GM12801 (cell line): ENCODE measurements around the gene ANKRD17.

Experiments
- TF ChIP-seq, protein P1 (sequence below): IDR thresholded peaks from one replicate; pipeline ENCODE4 v1.5.1; 2011; ENCODE audit warnings: control low read depth; ENCODE audit not compliant: insufficient read length; ENCODE audit errors: extremely low read depth

The ANKRD17 gene

DNA sequence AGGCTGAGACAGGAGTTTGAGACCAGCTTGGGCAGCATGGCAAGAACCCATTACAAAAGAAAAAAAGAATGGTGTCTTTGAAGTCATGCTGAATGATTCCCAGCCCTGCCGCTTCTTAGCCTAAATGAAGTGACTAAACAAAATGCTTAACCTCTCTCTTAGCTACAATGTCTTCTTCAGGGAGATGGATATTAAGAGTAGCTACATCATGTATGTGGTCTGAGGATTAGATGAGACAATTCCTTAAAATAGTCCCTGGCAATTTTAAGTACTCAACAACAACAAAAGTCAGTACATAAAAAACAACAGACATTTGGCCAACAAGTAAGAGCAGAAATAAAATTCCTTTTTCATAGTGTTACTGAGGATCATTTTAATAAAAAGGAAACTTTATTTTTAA lies 124.8 kb downstream of the ANKRD17 start:
- TF ChIP-seq, protein P1, sequence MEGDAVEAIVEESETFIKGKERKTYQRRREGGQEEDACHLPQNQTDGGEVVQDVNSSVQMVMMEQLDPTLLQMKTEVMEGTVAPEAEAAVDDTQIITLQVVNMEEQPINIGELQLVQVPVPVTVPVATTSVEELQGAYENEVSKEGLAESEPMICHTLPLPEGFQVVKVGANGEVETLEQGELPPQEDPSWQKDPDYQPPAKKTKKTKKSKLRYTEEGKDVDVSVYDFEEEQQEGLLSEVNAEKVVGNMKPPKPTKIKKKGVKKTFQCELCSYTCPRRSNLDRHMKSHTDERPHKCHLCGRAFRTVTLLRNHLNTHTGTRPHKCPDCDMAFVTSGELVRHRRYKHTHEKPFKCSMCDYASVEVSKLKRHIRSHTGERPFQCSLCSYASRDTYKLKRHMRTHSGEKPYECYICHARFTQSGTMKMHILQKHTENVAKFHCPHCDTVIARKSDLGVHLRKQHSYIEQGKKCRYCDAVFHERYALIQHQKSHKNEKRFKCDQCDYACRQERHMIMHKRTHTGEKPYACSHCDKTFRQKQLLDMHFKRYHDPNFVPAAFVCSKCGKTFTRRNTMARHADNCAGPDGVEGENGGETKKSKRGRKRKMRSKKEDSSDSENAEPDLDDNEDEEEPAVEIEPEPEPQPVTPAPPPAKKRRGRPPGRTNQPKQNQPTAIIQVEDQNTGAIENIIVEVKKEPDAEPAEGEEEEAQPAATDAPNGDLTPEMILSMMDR: no peak

DNA sequence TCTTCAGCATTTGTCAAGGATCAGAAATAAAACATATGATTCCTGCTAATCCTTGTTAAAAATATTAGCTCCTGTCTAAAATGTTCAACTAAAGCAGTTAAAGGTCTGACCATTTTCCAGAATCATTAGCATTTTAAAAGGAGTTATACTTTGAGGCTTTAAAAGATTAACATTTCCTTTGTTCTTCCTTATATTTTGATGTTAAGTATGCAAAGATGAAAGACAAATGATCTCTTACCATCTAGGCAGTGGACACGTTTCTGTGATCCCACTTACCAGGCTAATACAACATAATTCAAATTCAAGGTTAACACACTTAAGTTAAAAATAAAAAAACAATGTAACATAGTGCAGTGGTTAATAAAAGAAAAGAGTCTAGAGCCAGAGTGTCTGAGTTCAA lies 127.3 kb downstream of the ANKRD17 start:
- TF ChIP-seq, protein P1: no peak

DNA sequence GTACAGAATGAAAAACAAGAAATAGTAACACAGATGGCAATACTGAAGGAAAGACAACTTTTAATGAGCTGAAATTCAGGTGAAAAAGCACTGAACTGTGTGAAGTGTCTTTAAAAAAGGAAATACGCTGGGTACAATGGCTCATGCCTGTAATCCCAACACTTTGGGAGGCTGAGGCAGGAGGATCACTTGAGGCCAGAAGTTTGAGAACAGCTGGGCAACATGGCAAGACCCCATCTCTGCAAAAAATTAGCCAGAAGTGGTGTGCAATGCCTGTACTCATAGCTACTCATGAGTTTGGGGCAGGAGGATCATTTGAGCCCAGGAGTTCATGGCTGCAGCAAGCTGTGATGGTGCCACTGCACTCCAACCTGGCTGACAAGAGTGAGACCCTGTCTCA lies 129.3 kb downstream of the ANKRD17 start:
- TF ChIP-seq, protein P1: no peak

DNA sequence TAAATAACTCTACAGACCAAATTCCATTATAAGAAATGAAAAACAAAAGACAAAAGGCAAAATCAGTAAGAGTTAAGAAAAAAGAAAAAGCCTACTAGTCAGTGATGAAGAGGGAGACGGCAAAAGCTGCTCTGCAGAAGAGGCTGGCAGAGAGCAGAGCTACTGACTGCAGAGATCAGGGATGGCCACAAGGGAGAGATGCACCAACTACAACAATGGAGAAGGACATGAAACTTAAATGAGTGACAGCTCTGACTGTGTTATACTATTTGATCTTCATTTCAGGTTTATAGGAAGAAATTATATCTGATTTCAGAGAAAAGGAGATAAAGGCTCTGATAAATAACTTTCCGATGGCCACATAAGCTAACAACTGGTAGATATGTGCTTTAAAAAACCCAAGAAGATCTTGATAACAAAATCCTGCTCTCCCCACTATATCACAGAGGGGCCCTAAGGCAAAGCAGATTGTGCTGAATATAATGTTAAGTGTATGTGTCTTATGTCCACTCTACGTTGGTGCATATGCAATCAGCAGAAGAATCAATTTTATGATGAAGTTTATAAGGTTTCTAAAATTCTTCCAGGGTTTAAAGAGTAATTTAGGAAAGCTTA lies 130.7 kb downstream of the ANKRD17 start:
- TF ChIP-seq, protein P1: no peak

DNA sequence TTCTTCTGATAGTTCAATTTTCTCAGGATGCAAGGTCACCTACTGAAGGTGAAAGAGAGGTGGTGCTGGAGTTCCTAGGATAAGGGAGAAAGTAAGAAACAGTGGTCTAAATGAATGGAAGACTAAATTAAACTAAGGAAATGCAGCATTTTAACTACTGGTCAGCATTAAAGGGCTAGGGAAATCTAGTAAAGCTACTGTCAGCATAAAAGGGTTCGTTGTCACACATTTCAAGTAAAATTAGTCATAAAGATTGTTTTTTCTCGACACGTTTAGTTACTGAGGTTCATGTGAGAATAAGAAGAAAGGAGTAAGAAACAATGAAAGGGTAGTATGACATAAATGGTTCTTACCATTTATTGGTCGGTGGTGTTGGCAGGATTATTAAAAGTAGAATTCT lies 149.1 kb downstream of the ANKRD17 start:
- TF ChIP-seq, protein P1: no peak

DNA sequence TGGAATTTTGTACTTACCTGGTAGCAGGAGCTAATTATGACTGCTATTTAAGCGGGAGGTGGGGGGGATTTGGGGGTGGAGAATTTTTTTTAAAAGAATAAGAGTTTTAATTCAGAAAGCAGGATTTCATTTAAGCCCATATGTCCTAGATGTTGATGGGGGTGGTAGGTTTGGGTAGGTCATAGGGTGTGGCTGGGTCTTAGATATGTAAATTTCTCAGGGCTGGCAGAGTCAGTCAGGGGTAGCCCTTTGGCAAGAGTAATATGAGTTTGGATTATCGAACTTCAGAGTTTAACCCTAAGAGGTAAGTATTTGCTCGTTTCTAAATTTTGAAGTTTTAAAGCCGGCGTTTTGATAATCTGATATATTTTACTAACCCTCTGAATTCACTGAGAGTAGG lies 153.9 kb downstream of the ANKRD17 start:
- TF ChIP-seq, protein P1: no peak

DNA sequence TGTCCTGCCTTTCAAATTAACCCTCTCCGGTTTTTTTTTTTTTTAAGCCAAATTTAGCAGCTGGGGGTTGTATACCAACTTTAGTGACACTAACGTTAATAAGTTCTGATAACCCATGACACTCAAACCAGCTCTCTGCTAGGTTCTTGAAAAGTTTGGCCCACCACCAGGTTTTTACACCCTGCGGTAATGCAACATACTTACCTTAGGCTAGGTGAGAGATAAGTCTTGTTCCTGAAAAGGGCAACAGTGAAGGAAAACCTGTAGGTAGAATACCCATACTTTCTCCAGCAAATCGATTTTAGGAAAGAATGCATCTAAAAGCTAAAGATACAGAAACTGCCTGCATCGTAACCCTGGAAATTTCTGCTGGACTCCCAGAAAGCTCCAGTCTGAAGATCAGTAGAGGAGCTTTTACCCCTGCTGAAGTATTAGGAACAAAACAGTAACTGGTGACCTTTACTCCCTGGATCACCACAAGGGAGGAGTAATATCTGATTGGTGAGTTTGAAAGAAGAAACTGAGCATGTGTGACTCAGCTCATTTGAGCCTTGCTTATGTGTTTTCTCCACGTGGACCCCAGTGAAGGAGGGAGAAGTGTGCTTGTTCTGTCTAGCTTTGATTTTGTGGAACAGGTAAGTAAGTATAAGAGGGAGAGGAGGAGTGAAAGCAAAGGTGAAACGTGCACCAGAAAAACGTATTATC lies 154.6 kb downstream of the ANKRD17 start:
- TF ChIP-seq, protein P1: no peak
